ENCODE measurements around the gene AKAP7. TPM values are rescaled to one million over a fixed set of nuclear protein-coding genes. Genes with fewer than 3 reads are reported as not detected.

Gene AKAP7
- total RNA-seq, 1 experiment from 2014 or later = 3.1 TPM

DNA sequence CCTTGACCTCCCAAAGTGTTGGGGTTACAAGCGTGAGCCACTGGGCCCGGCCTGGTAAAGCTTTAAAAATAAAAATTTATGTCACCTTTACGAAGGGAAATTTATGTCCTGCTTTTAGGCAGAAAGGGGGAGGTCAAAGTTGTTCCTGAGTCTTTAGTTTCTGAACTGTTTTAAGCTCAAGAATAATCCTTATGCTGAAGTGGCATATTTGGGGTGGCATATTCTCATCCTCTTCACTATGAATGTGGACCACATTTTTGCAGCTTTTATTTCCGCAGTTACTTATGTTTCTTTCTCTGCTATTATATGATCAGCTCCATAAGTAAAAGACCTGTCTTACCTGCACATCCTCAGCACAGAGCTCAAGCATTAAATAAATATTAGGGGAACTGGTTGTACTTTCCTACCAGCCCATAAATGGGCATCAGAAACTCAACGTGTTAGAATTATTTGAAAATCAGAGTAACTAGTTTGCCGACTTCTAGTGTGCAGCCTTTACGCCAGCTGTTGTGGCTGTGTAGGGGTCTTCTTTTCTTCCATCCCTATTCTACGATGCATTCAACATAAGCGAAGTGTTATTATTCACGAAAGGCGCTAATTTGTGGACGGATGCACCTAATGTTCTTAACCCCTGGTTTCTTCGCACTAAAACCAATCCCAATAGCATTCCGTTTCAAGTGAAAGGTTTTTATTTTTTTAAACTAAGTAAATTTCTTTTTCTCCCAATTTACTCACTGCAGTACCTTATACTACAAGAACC, 867 bp upstream of the AKAP7 start:
- TSS peak; percentile 88 for BruUV-seq (replicated peaks)
- Histone ChIP-seq H3K27ac (ENCODE audit: low read depth, low read length) (peak overlapping the region; percentile 67; the same call in 1 of the 2 replicates), H3K9me3 (ENCODE audit: control insufficient read depth in 1 of 2, insufficient read depth in 1 of 2, low read depth in 1 of 2, low read length in 2 of 2) (no peaks in the 10 kb centered on the region), H3K4me3 (replicated peaks in 1 of 2; ENCODE audit: low read depth in 1 of 2, low read length in 2 of 2) (peak overlapping the region; percentile 45 to 71), H3K36me3 (ENCODE audit: control insufficient read depth in 1 of 2, insufficient read depth in 2 of 2, low read length in 2 of 2) (no peaks in the 10 kb centered on the region), H3K27me3 (ENCODE audit: insufficient read depth, low read length) (no peaks in the 10 kb centered on the region), H3K4me1 (ENCODE audit: control insufficient read depth in 1 of 2, insufficient read depth in 2 of 2, low read length in 2 of 2) (peaks cover 5 to 15% of the 10 kb centered on the region in 2 experiments; a peak in 3 of 4 replicates), H3K4me2 (ENCODE audit: low read length) (peak overlapping the region; percentile 90), H3K9me2 (ENCODE audit: insufficient read depth) (no peaks in the 10 kb centered on the region), H2AFZ (ENCODE audit: low read depth, low read length, poor library complexity, severe bottlenecking) (peak overlapping the region; percentile 97), H3K9ac (ENCODE audit: low read length) (peak overlapping the region; percentile 76), H4K20me1 (ENCODE audit: insufficient read depth) (no peaks in the 10 kb centered on the region), H3K79me2 (ENCODE audit: insufficient read depth, low read length) (no peaks in the 10 kb centered on the region)
- ATAC-seq (no peak), DNase-seq (ENCODE audit: low read depth, low spot score) (no peak)
- intact Hi-C loops (cut with micrococcal nuclease) = no loop called here
- TF ChIP-seq, protein P1, sequence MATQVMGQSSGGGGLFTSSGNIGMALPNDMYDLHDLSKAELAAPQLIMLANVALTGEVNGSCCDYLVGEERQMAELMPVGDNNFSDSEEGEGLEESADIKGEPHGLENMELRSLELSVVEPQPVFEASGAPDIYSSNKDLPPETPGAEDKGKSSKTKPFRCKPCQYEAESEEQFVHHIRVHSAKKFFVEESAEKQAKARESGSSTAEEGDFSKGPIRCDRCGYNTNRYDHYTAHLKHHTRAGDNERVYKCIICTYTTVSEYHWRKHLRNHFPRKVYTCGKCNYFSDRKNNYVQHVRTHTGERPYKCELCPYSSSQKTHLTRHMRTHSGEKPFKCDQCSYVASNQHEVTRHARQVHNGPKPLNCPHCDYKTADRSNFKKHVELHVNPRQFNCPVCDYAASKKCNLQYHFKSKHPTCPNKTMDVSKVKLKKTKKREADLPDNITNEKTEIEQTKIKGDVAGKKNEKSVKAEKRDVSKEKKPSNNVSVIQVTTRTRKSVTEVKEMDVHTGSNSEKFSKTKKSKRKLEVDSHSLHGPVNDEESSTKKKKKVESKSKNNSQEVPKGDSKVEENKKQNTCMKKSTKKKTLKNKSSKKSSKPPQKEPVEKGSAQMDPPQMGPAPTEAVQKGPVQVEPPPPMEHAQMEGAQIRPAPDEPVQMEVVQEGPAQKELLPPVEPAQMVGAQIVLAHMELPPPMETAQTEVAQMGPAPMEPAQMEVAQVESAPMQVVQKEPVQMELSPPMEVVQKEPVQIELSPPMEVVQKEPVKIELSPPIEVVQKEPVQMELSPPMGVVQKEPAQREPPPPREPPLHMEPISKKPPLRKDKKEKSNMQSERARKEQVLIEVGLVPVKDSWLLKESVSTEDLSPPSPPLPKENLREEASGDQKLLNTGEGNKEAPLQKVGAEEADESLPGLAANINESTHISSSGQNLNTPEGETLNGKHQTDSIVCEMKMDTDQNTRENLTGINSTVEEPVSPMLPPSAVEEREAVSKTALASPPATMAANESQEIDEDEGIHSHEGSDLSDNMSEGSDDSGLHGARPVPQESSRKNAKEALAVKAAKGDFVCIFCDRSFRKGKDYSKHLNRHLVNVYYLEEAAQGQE (IDR thresholded peaks at IDR 0.05; ENCODE audit: low read depth) = no peak
- CTCF ChIA-PET = no interaction called here
- RAD21 ChIA-PET (ENCODE audit: low non-redundant PET in 1 of 2, low total read pairs in 2 of 2, uncharacterized antibody in 2 of 2, unreplicated experiment in 2 of 2) = no interaction called here
- POLR2A ChIA-PET = no interaction called here

DNA sequence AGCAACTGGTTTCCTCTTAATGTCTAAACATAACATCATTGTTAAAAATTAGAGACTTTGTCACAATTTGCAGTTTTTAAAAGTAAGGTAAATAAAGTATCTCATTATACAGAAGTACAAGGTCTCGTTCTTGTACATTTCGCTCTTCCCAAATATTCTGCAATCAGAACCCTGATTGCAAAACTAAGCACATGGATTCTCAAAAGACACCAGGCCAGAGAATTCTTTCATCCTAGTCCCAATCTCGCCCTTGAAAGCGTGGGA, 355 bp upstream of the AKAP7 start:
- RAD21 ChIA-PET (ENCODE audit: low non-redundant PET in 1 of 2, low total read pairs in 2 of 2, uncharacterized antibody in 2 of 2, unreplicated experiment in 2 of 2) = no interaction called here
- BruUV-seq (replicated peaks) = no TSS peak
- no peaks in the 10 kb centered on the region for H4K20me1 ChIP-seq (ENCODE audit: insufficient read depth)
- H3K4me2 ChIP-seq (ENCODE audit: low read length) = peak overlapping the region; percentile 90
- no peaks in the 10 kb centered on the region for H3K9me3 ChIP-seq (ENCODE audit: control insufficient read depth in 1 of 2, insufficient read depth in 1 of 2, low read depth in 1 of 2, low read length in 2 of 2)
- CTCF ChIA-PET = no interaction called here
- peak overlapping the region; percentile 76 for H3K9ac ChIP-seq (ENCODE audit: low read length)
- ATAC-seq = no peak
- no peaks in the 10 kb centered on the region for H3K36me3 ChIP-seq (ENCODE audit: control insufficient read depth in 1 of 2, insufficient read depth in 2 of 2, low read length in 2 of 2)
- TF ChIP-seq CEBPB (IDR thresholded peaks at IDR 0.05; ENCODE audit: low read depth) (0 out of 2 replicates have a peak, but pooled peaks have one; percentile 40), ZNF274 (IDR thresholded peaks at IDR 0.05; ENCODE audit: low read depth, low read length) (no peak)
- H2AFZ ChIP-seq (ENCODE audit: low read depth, low read length, poor library complexity, severe bottlenecking) = peak overlapping the region; percentile 97
- intact Hi-C loops (cut with micrococcal nuclease) = no loop called here
- peak overlapping the region; percentile 45 to 71 for H3K4me3 ChIP-seq (replicated peaks in 1 of 2; ENCODE audit: low read depth in 1 of 2, low read length in 2 of 2)
- H3K79me2 ChIP-seq (ENCODE audit: insufficient read depth, low read length) = no peaks in the 10 kb centered on the region
- H3K9me2 ChIP-seq (ENCODE audit: insufficient read depth) = no peaks in the 10 kb centered on the region
- DNase-seq (ENCODE audit: low read depth, low spot score) = no peak
- no peaks in the 10 kb centered on the region for H3K27me3 ChIP-seq (ENCODE audit: insufficient read depth, low read length)
- peak overlapping the region; percentile 67 for H3K27ac ChIP-seq (ENCODE audit: low read depth, low read length)
- peaks cover 5 to 15% of the 10 kb centered on the region in 2 experiments; a peak in 3 of 4 replicates for H3K4me1 ChIP-seq (ENCODE audit: control insufficient read depth in 1 of 2, insufficient read depth in 2 of 2, low read length in 2 of 2)
- POLR2A ChIA-PET = no interaction called here
